Cardiac fibroblast (primary cell): Measurements from ENCODE around the gene SKOR1.

Experiments used
- DNase-seq, 2 donors: peaks; one replicate each; pipeline versions ENCODE4 v3.0.0 to v3.0.0-alpha.2; 2010; ENCODE audit warnings: low read depth in 2 of 2
- H3K4me3 ChIP-seq, 2 donors: replicated peaks in 1 of 2; 1 replicate in 1 of 2; 2 replicates in 1 of 2; pipeline ENCODE4 v1.5.1; 2011; ENCODE audit warnings: low read depth in 2 of 2, low read length in 2 of 2, mild to moderate bottlenecking in 2 of 2, moderate library complexity in 1 of 2
- CTCF ChIP-seq: IDR thresholded peaks from one replicate; pipeline ENCODE4 v1.5.1; 2011; ENCODE audit warnings: low read depth, mild to moderate bottlenecking, low read length, inconsistent platforms

SKOR1 gene

GRCh38 chr15:67833710-67834511, 8.6 kb downstream of the SKOR1 start:
- peak; percentile 32 to 50 for DNase-seq
- peak; percentile 58 for TF ChIP-seq CTCF
- H3K4me3 ChIP-seq = peak overlapping the region in 1 of 2 donors; percentile 15

- no peak for DNase-seq
- peak overlapping the region; percentile 7 to 17 for H3K4me3 ChIP-seq
Observed at GRCh38 chr15:67834581-67835296, 9.4 kb downstream of the SKOR1 start.

GRCh38 chr15:67835297-67836133, 10.2 kb downstream of the SKOR1 start:
- no peak for DNase-seq

More at GRCh38 chr15:67834581-67835296, 9.4 kb downstream of the SKOR1 start:
- no peak for TF ChIP-seq CTCF

GRCh38 chr15:67836134-67836455, 10.8 kb downstream of the SKOR1 start:
- no peak for DNase-seq
- TF ChIP-seq CTCF = no peak

More at GRCh38 chr15:67835297-67836133, 10.2 kb downstream of the SKOR1 start:
- no peak for TF ChIP-seq CTCF
- H3K4me3 ChIP-seq = peak overlapping the region; percentile 13 to 38

GRCh38 chr15:67836477-67836876, 11.2 kb downstream of the SKOR1 start:
- peak; percentile 71 for TF ChIP-seq CTCF
- peak; percentile 56 to 62 for DNase-seq
- peak overlapping the region in 1 of 2 donors; percentile 38 for H3K4me3 ChIP-seq

More at GRCh38 chr15:67836134-67836455, 10.8 kb downstream of the SKOR1 start:
- peak overlapping the region; percentile 13 to 38 for H3K4me3 ChIP-seq

GRCh38 chr15:67836955-67837354, 11.6 kb downstream of the SKOR1 start:
- H3K4me3 ChIP-seq = no peak overlapping the region
- DNase-seq = no peak
- TF ChIP-seq CTCF = no peak
